GM21515 (cell line): ENCODE data around the gene PSTPIP2.

Experiments
- ATAC-seq: cut with Tn5 transposase; IDR thresholded peaks from one replicate; pipeline ENCODE4 v1.9.1; 2021; ENCODE audit not compliant: unreplicated experiment

Gene PSTPIP2

GRCh38 chr18:46040033-46040746 is 31.9 kb downstream of the PSTPIP2 start:
- ATAC-seq, result no peak

- no peak for ATAC-seq
Observed at GRCh38 chr18:46037512-46038305, 34.4 kb downstream of the PSTPIP2 start.

GRCh38 chr18:46035696-46036680 is 36.1 kb downstream of the PSTPIP2 start:
- ATAC-seq, result no peak

- ATAC-seq, result no peak
Observed at GRCh38 chr18:46034230-46034629, 37.8 kb downstream of the PSTPIP2 start.

GRCh38 chr18:46031741-46032140 is 40.3 kb downstream of the PSTPIP2 start:
- ATAC-seq, result no peak

- no peak for ATAC-seq
Observed at GRCh38 chr18:46028536-46028891, 43.5 kb downstream of the PSTPIP2 start.

- ATAC-seq, result no peak
Observed at GRCh38 chr18:46019936-46020335, 52.1 kb downstream of the PSTPIP2 start.

GRCh38 chr18:46013484-46014189 is 58.4 kb downstream of the PSTPIP2 start:
- peak; percentile 46 for ATAC-seq

- ATAC-seq, result no peak
Observed at GRCh38 chr18:46010676-46011075, 61.4 kb downstream of the PSTPIP2 start.

- no peak for ATAC-seq
Observed at GRCh38 chr18:46010050-46010449, 62.0 kb downstream of the PSTPIP2 start.

- no peak for ATAC-seq
Observed at GRCh38 chr18:46009125-46009840, 62.8 kb downstream of the PSTPIP2 start.

GRCh38 chr18:46008531-46008930 is 63.5 kb downstream of the PSTPIP2 start:
- ATAC-seq, result no peak

GRCh38 chr18:46007165-46007564 is 64.9 kb downstream of the PSTPIP2 start:
- no peak for ATAC-seq

GRCh38 chr18:46002934-46003333 is 69.1 kb downstream of the PSTPIP2 start:
- ATAC-seq, result no peak

GRCh38 chr18:46001892-46002291 is 70.2 kb downstream of the PSTPIP2 start:
- ATAC-seq, result no peak

- no peak for ATAC-seq
Observed at GRCh38 chr18:46001074-46001473, 71.0 kb downstream of the PSTPIP2 start.

- ATAC-seq, result no peak
Observed at GRCh38 chr18:45999536-45999935, 72.5 kb downstream of the PSTPIP2 start.

- no peak for ATAC-seq
Observed at GRCh38 chr18:45998244-45998643, 73.8 kb downstream of the PSTPIP2 start.

- no peak for ATAC-seq
Observed at GRCh38 chr18:45997700-45998151, 74.3 kb downstream of the PSTPIP2 start.

- no peak for ATAC-seq
Observed at GRCh38 chr18:45995461-45995860, 76.6 kb downstream of the PSTPIP2 start.
